Measurements from ENCODE around the gene ZC3H7A. TPM values are rescaled to one million over a fixed set of nuclear protein-coding genes. Genes with fewer than 3 reads are reported as not detected.

Gene ZC3H7A
- total and polyA plus RNA-seq, 2 of the 13 experiments (the other 11 are each of a cell fraction or from before 2014, with no cell fraction given), result 29.2 to 36.8 TPM

GRCh38 chr16:11824362-11824761 is 27.3 kb upstream of the ZC3H7A start (continued):
- TF ChIP-seq SOX13 (IDR thresholded peaks at IDR 0.05) (no peak), SOX13 (CRISPR knock-in tag; conservative IDR thresholded peaks at IDR 0.05 in 1 of 2, IDR thresholded peaks at IDR 0.05 in 1 of 2) (peak in 1 of 2 experiments; percentile 63; a peak in 2 of 4 replicates), CEBPG (CRISPR knock-in tag; IDR thresholded peaks at IDR 0.05) (peak; percentile 83), ZSCAN20 (CRISPR knock-in tag; IDR thresholded peaks at IDR 0.05; ENCODE audit: borderline replicate concordance) (no peak), SAP130 (CRISPR knock-in tag; IDR thresholded peaks at IDR 0.05; ENCODE audit: low read depth) (peak; percentile 28; the same call in 1 of the 2 replicates), ZBTB37 (CRISPR knock-in tag; IDR thresholded peaks at IDR 0.05) (peak; percentile 43; the same call in 1 of the 2 replicates), MXI1 (IDR thresholded peaks at IDR 0.05; ENCODE audit: borderline replicate concordance, low read depth, low read length) (peak; percentile 47; the same call in 1 of the 3 replicates), ZNF317 (CRISPR knock-in tag; IDR thresholded peaks at IDR 0.05) (peak; percentile 40; the same call in 1 of the 2 replicates), TARDBP (CRISPR knock-in tag; IDR thresholded peaks at IDR 0.05) (peak; percentile 65), ZMYM3 (CRISPR knock-in tag; IDR thresholded peaks at IDR 0.05) (peak; percentile 62), ZNF761 (CRISPR knock-in tag; conservative IDR thresholded peaks at IDR 0.05) (no peak), ARID5B (CRISPR knock-in tag; IDR thresholded peaks at IDR 0.05) (peak; percentile 82), ZNF281 (CRISPR knock-in tag; IDR thresholded peaks at IDR 0.05; ENCODE audit: borderline replicate concordance) (0 out of 2 replicates have a peak, but pooled peaks have one; percentile 16), MIER2 (CRISPR knock-in tag; IDR thresholded peaks at IDR 0.05) (0 out of 2 replicates have a peak, but pooled peaks have one; percentile 10), BCL6 (CRISPR knock-in tag; IDR thresholded peaks at IDR 0.05) (peak; percentile 84), TBL1XR1 (IDR thresholded peaks at IDR 0.05; ENCODE audit: borderline replicate concordance, low read length, partially characterized antibody) (peak; percentile 50), RORA (CRISPR knock-in tag; IDR thresholded peaks at IDR 0.05) (no peak), REPIN1 (CRISPR knock-in tag; IDR thresholded peaks at IDR 0.05; ENCODE audit: borderline replicate concordance, low read depth) (0 out of 2 replicates have a peak, but pooled peaks have one; percentile 25), THRA (CRISPR knock-in tag; IDR thresholded peaks at IDR 0.05; ENCODE audit: borderline replicate concordance) (peak; percentile 98)

Measured in HepG2 (cell line).